ENCODE measurements around the gene NCAM1.
"Not testable (repeated sequence)": the region's sequence is repeated elsewhere in the genome, so short reads cannot be mapped to it uniquely, and the experiment has no call there.

The NCAM1 gene

GRCh38 chr11:113282898-113283437 lies 321.7 kb downstream of the NCAM1 start:
- no peak for DNase-seq

- no peak for DNase-seq
Observed at GRCh38 chr11:113283881-113284280, 322.7 kb downstream of the NCAM1 start.

GRCh38 chr11:113286009-113286408 lies 324.8 kb downstream of the NCAM1 start:
- no peak for DNase-seq

GRCh38 chr11:113286509-113287497 lies 325.6 kb downstream of the NCAM1 start:
- peak in 1 of 2 donors; percentile 17 for DNase-seq

- DNase-seq, result no peak
Observed at GRCh38 chr11:113287801-113288200, 326.6 kb downstream of the NCAM1 start.

GRCh38 chr11:113288286-113288863 lies 327.2 kb downstream of the NCAM1 start:
- DNase-seq, result no peak

GRCh38 chr11:113289431-113290187 lies 328.4 kb downstream of the NCAM1 start:
- peak; percentile 52 to 64 for DNase-seq

- no peak for DNase-seq
Observed at GRCh38 chr11:113293936-113294335, 332.7 kb downstream of the NCAM1 start.

- no peak for DNase-seq
Observed at GRCh38 chr11:113295993-113296392, 334.8 kb downstream of the NCAM1 start.

- DNase-seq, result no peak
Observed at GRCh38 chr11:113296447-113297205, 335.4 kb downstream of the NCAM1 start.

GRCh38 chr11:113298496-113298895 lies 337.3 kb downstream of the NCAM1 start:
- DNase-seq, result not testable (repeated sequence)

GRCh38 chr11:113304916-113305315 lies 343.7 kb downstream of the NCAM1 start:
- no peak for DNase-seq

- DNase-seq, result peak; percentile 50 to 75
Observed at GRCh38 chr11:113305440-113306336, 344.5 kb downstream of the NCAM1 start.

- no peak for DNase-seq
Observed at GRCh38 chr11:113308601-113309000, 347.4 kb downstream of the NCAM1 start.

GRCh38 chr11:113311536-113311935 lies 350.3 kb downstream of the NCAM1 start:
- DNase-seq, result no peak

- no peak for DNase-seq
Observed at GRCh38 chr11:113313601-113314000, 352.4 kb downstream of the NCAM1 start.

GRCh38 chr11:113314065-113314388 lies 352.8 kb downstream of the NCAM1 start:
- no peak for DNase-seq

- peak; percentile 89 to 91 for DNase-seq
Observed at GRCh38 chr11:113314389-113315301, 353.4 kb downstream of the NCAM1 start, which contains the start of gene TTC12. TSS of gene TTC12 (plus strand) at chr11:113314583. CDS start at chr11:113316258, 1,675 bp downstream.

GRCh38 chr11:113315811-113316210 lies 354.6 kb downstream of the NCAM1 start:
- DNase-seq, result no peak

- no peak for DNase-seq
Observed at GRCh38 chr11:113316256-113316655, 355.0 kb downstream of the NCAM1 start.

Data from hippocampal formation (tissue), 2 donors.